Astrocyte of the spinal cord (primary cell): Measurements from ENCODE around the gene TMEM63C.

Experiments
- DNase-seq: peaks from one replicate; pipeline ENCODE4 v3.0.0; 2011; ENCODE audit warnings: low read depth, low spot score
- H3K4me3 ChIP-seq: 2 replicates; pipeline ENCODE4 v1.5.1; 2011; ENCODE audit warnings: low read depth, mild to moderate bottlenecking, low read length, moderate library complexity
- in situ Hi-C: cut with HindIII; loops from 2 replicates; pipeline ENCODE4 v1.10.0; 2017; ENCODE audit warnings: low sequenced_read_pairs
- TF ChIP-seq, protein P1 (sequence below): IDR thresholded peaks from 2 replicates; pipeline ENCODE4 v1.5.1; 2012; ENCODE audit warnings: low read depth, mild to moderate bottlenecking, low read length, inconsistent platforms

Gene TMEM63C

DNA sequence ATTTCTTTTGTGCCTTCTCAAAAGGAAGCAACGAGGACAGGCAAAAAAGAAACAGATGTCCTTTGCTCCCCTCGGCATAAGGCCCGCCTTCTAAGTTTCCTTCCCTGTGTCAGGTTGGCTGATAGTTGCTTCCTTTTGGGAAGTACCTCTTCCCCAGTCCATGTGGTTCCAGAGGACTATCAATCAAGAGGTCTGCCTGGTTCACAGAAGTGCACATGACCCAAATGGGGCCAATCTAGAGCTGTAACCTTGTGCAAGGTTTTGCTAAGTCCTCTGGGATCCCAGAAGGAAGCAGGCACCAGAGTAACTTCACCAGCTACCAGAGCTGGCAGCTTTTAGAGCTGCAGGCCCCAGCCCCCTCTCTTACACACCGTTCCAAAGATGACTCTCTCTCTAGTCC lies 42.6 kb downstream of the TMEM63C start:
- in situ Hi-C loops: no loop called here
- H3K4me3 ChIP-seq: no peak overlapping the region
- no peak for DNase-seq
- TF ChIP-seq, protein P1, sequence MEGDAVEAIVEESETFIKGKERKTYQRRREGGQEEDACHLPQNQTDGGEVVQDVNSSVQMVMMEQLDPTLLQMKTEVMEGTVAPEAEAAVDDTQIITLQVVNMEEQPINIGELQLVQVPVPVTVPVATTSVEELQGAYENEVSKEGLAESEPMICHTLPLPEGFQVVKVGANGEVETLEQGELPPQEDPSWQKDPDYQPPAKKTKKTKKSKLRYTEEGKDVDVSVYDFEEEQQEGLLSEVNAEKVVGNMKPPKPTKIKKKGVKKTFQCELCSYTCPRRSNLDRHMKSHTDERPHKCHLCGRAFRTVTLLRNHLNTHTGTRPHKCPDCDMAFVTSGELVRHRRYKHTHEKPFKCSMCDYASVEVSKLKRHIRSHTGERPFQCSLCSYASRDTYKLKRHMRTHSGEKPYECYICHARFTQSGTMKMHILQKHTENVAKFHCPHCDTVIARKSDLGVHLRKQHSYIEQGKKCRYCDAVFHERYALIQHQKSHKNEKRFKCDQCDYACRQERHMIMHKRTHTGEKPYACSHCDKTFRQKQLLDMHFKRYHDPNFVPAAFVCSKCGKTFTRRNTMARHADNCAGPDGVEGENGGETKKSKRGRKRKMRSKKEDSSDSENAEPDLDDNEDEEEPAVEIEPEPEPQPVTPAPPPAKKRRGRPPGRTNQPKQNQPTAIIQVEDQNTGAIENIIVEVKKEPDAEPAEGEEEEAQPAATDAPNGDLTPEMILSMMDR: no peak

DNA sequence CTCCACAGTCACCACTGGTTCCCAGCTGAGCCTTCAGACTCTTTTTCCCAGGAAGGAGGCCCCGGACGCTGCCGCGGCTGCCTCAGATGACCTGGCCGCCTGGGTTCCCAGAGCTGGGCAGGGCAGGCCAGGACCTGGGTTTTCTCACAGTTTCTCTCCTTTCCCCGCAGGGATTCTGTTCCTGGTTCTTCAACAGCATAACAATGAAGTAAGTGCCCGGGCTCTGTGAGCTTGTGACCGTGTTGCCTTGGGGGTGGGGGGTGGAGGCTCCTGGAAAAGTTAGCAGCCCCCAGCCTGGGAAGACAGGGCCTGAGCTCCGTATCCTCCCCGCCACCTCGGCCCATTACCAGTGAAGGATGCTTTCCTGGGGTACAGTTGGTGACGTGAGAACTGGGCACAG lies 43.7 kb downstream of the TMEM63C start:
- in situ Hi-C loops: no loop called here
- no peak for DNase-seq
- TF ChIP-seq, protein P1: no peak
- H3K4me3 ChIP-seq: no peak overlapping the region

DNA sequence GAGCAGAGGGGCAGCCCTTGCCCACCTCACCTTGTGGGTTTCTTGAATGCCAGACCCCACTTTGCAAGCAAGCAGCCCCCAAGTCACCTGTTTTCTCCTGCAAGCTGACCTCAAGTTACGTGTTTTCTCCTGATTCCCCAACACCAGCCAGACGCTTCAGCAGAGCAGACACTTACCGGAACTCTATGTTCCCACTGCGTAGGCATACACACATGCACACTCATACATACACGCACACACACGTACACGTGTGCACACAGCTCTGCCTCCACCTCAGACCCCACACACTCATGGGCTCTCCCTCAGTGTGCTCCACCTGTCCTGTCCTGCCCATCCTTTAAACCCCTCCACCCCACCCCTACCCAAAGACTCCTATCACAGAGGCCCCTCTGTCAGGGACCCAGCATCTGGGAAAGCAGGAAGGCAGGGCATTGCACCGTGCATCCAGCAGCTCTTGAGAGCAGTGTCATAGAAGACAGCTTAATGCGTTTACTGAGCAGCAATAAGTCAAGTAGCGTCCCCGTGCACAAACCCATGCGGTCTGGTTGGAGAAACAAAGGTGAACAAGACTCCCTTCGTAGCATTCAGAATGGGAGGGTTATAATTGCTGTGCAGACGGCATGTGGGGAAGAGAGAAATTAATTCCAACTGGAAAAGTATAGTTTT lies 44.4 kb downstream of the TMEM63C start:
- TF ChIP-seq, protein P1: no peak
- no peak overlapping the region for H3K4me3 ChIP-seq
- in situ Hi-C loops: no loop called here
- no peak for DNase-seq

DNA sequence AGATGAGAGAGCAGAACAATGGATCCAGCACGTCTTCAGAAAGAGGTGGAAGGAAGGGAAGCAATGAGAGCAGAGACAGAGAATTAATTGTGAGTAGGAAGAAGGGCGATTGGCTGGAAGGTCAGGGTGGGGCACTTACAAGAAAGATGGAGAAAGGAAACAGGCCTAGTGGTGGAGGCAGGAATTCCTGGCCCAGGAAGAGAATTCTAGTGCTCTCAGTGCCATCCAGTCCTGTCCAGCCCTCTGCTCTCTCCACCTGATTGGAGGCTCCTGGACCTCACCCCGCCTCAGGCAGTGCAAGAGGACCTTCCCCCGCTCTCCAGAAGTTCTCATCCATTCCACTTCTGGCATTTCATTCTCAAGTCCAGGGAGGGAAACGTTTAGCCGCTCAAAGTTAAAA lies 46.5 kb downstream of the TMEM63C start:
- in situ Hi-C loops: no loop called here
- TF ChIP-seq, protein P1: no peak
- H3K4me3 ChIP-seq: no peak overlapping the region
- no peak for DNase-seq

DNA sequence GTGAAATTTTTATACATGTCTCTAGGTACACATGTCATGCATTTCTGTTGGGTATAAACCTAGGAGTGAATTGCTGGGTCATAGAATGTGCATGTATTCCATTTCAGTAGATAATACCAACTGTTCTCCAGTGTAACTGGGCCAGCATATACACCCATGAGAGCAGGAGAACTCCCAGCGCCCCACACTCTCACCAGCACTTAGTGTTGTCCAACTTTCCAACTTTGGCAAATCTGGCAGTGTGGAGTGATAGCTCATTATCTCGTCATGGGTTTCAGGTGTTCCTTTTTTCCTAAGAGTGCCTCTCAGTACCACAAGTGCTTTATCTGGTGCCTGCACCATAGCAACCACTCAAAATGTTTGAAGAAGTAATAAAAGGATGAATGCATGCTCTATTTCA lies 49.3 kb downstream of the TMEM63C start:
- H3K4me3 ChIP-seq: no peak overlapping the region
- in situ Hi-C loops: no loop called here
- no peak for DNase-seq
- TF ChIP-seq, protein P1: no peak

DNA sequence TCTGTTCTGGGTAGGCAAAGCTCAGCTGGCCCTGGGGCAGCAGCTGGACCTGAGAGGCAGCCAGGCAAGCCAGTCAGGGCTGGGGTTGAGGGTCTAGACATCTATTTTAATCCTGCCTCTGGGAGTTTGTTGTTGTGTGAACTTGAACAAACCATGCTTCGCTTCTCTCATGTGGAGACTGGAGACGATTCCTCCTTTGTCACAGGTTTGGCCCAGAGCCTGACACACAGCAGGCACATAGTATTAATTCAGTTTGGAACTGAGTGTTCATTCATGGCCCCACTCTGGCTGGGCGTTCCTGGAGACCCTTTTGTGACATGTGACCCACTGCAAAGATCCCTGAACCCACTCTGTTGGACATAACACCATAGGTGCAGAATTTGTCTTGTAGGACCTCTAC lies 50.1 kb downstream of the TMEM63C start:
- no peak overlapping the region for H3K4me3 ChIP-seq
- no peak for DNase-seq
- in situ Hi-C loops: no loop called here
- TF ChIP-seq, protein P1: no peak
